NCI-H510A treated with DMSO at 0.1 percent for 48 hours (cell line): ENCODE results near the gene ABHD17A.
A peak's percentile ranks its signal among the peaks of the same experiment; 100 is the strongest.

Experiments used
- DNase-seq: peaks from one replicate; lab custom pipeline; 2025; lab: John Stamatoyannopoulos, UW

ABHD17A gene

DNA sequence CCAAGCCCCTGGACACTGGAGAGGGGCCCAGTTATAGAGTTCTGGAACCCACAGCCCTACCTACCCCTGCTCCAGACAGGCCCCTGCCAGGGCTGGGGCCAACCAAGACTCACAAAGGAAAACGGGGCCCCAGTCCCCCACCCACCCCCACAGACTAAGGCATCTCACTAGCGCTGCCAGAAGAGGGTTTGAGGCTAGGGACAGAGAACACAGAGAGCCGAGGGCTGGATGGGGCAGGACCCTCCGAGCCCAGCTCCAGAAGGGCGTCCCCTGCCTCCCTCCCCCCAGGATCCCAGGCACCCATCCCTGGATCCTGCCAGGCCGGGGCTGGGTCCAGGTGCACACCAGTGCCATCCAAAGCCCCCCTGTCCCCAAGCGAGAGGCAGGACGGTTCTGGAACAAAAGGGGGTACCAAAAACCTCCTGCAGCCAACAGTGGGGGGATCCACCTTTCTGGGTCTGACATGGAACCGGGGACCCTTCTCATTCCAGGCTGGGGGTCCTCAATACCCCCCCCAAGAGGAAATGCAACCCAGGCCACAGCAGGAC is 32.6 kb downstream of the ABHD17A start:
- DNase-seq: no peak

GRCh38 chr19:1851654-1852580 is 33.4 kb downstream of the ABHD17A start:
- no peak for DNase-seq

DNA sequence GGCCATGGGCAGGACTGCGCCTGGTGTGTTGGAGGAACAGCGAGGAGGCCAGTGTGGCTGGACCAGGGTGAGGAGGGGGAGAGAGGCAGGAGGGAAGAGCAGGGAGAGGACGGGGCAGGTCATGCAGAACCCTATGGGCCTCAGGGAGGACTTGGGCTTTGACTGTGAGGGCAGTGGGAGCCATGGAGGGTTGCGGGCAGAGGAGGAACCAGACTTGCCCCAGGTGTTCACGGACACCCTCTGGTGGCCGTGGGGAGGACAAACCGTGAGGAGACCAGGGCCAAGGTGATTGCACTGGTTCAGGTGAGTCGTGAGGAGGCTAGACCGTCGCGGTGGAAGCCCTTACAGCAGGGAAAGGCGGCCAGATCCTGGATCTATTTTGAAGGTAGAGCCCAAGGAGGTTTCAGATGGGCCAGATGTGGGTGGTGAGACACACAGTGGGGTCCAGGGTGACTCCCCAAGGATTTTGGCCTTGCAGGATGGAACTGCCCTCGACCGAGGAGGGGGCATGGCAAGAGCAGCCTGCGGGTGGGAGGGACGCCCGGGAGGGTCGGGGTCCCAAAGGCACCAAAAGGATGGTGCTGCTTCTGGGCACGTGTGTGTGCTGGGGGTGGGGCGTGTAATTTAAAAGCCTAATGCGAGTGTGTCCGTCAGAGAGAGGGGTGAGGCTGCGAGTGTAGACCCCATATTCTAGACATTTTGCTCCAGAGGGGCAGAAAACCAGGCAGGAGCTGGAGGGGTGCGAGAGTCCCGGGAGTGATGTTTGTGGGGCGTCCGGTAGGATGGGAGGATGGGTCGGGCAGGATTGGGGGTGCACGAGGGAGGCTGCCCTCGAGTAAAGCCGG is 34.3 kb downstream of the ABHD17A start:
- no peak for DNase-seq

GRCh38 chr19:1849886-1850398 is 35.4 kb downstream of the ABHD17A start:
- no peak for DNase-seq

DNA sequence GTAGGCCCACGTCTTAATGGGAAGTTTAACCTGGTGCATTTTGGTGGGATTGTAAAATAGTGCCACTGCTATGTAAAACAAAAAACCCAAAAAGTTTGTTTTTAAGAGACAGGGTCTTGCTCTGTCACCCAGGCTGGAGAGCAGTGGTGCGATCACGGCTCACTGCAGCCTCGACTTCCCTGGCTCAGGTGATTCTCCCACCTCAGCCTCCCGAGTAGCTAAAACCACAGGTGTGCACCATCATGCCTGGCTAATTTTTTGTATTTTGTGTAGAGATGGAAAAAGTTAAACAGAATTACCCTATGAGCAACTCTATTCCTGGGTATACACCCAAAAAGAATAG is 36.2 kb downstream of the ABHD17A start:
- no peak for DNase-seq

DNA sequence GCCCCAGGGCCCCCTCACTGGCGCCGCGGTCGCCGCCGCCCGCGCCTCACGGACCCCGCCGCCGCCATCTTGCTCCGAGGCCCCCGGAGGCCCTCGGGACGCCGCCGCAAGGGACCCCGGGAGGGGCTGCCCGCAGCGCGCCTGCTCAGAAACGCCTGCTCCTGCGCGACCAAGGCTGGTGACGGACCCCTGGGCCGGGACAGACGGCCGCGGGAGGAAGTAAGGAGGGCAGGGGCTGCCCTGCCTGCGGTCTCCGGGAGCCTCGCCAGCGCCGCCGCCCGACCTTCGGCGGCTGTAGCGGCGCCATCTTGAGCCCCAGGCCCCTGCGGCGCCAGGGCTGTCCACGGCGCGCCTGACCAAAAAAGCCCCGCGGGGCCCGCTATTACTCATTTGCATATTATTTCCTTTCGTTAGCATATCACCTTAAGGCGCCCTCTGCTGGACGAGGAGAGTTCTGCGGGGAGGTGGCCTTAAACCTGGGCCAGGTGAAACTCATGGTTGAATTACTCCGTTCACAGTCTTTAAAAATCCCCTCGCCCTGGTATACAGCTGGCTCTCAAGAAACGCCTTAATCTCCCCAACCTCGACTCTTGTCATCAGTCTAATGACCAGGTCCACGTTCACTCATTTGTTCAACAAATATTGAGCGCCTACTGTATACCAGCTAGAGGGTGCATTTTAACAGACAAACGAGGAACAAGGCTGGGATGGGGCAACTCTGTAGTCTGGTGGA is 36.7 kb downstream of the ABHD17A start, which contains the start of gene REXO1:
TSS of gene REXO1 (minus strand) at position 85 of the 733 bp plus-strand sequence. CDS start 125 bp downstream, outside the sequence.
- DNase-seq: peak; percentile 79

GRCh38 chr19:1847684-1848398 is 37.5 kb downstream of the ABHD17A start:
- DNase-seq: no peak

DNA sequence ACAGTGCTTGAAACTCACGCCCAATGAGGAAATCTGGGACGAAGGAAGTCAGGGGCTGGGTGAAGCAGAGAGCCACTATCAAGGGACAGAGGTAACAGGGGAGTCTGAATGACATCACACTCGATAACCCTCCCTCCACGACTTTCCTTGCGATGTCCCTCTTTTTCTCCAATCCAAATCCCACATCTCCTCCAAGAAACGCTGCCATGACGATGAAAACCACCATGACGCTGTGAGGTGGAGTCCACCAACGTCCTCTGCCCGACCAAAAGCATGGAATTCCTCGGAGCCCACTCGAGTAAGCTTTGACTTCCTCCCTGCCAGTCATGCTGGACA is 38.0 kb downstream of the ABHD17A start:
- no peak for DNase-seq

DNA sequence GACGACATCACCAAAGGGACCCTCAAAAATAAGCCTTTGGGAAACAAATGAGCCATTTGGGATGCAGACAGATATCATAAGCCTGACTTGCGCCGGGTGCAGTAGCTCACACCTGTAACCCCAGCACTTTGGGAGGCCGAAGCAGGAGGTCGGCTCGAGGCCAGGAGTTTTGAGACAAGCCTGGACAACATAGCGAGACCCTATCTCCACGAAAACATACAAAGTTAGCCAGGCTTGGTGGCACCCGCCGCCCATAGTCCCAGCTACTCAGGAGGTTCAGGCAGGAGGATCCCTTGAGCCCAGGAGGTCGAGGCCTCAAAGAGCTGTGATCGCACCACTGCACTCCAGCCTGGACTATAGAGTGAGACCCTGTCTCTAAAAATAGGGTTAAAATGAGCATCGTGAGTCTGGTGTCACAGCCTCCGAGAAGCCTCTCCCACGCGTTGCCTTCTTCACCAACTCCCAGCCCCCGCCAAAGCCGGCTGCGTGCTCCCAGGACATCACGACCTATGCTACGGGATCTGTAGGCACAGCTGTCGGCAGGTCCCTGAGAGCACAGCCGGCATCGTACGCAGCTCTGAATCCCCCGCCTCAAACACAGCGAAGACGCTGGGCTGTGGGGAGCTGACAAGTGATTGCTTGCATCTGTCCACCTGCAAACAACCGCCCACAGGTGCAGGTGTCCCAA is 38.6 kb downstream of the ABHD17A start:
- no peak for DNase-seq

DNA sequence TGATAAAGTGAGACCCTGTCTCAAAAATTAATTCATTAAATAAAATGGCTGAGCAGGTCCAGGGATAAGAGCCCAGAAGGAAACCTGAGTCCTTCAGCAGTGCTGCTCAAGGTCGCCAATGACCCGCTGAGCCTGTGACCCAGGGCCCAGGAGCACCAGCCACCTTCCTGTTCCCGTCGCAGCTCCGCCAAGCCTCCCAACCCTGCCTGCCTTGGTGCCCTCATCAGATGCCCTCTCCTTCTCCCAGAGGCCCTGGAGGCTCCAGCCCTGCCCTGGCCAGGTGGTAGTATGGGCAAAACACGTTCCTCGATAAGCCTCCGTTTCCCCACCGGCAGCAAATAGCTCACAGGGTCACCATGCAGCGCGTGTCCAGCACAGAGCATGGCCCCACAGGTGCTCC is 39.7 kb downstream of the ABHD17A start:
- no peak for DNase-seq

- DNase-seq: no peak
Observed at GRCh38 chr19:1845125-1845515, 40.2 kb downstream of the ABHD17A start.

DNA sequence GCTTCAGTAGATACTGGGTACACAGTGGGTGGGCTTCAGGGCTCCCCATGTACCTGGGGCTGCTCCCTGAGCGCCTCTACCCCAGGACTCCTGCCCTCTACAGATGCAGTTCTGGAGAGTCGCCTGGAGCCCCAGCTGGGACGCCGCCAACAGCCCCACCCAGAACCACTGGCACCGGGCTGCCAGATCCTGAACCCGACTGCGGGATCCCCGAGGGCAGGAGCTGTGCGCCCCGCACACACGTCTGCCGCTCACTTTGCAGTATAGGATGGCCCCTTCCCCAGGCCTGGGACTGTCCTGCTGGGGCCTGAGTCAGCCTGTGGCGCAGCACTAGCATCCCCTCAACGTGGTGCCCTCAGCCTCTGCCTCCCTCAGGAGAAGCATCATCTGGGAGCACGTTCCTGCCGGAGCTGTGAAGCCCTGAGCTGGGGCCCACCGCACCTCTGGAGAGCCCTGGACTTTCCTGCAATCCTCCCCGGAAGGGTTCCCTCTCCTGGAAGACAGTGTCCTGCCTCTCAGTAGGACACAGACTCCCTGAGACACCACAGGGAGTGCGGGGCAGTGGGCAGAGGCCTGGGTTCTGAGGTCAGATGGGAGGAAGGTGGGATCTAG is 40.7 kb downstream of the ABHD17A start:
- no peak for DNase-seq

DNA sequence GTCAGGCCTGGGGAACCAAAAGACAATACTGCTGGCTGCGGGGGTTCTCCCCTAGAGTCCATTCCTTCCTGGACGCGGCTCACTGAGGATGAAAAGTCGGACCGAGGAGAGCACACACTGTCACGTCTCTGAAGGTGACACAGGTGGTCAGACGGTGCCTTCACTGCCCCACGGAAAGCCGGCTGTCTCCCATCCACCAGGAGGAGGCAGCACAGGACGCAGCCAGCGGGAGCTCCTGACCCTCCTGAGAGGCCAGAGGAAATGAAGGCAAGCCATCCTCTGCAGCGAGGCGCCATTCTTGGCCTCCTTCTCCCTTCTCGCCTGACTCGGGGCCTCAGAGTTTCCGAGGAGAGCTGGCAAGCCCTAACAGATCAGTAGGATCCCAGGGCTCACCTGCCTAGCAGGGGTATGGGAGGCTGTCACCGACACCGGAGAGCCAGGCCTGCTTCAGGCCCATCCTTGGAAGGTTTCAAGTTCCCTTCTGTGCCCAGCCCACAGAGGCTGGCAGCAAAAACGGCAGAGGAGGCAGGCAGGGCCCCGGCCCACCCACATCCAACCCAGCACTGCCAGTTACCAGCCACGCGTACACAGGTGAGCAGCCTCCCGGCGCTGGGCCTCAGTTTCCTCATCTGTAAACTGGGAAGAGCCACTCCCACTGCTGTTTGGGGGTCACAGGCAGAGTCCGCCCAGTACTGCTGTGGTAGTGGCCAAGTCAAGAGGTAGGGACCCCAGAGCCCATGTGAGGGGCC is 41.5 kb downstream of the ABHD17A start:
- DNase-seq: no peak

DNA sequence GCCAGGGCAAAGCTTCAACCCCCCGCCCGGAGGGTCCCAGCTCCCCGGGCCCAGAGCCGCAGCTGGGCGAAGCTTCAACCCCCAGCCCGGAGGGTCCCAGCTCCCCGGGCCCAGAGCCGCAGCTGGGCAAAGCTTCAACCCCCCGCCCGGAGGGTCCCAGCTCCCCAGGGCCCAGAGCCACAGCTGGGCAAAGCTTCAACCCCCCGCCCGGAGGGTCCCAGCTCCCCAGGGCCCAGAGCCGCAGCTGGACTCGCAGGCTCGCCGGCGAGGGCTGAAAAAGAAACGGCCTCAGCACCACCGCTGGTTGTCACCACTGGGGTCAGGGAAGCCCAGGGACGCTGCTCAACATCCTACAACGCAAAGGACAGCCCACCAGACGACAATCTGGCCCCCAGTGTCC is 42.2 kb downstream of the ABHD17A start:
- no peak for DNase-seq

DNA sequence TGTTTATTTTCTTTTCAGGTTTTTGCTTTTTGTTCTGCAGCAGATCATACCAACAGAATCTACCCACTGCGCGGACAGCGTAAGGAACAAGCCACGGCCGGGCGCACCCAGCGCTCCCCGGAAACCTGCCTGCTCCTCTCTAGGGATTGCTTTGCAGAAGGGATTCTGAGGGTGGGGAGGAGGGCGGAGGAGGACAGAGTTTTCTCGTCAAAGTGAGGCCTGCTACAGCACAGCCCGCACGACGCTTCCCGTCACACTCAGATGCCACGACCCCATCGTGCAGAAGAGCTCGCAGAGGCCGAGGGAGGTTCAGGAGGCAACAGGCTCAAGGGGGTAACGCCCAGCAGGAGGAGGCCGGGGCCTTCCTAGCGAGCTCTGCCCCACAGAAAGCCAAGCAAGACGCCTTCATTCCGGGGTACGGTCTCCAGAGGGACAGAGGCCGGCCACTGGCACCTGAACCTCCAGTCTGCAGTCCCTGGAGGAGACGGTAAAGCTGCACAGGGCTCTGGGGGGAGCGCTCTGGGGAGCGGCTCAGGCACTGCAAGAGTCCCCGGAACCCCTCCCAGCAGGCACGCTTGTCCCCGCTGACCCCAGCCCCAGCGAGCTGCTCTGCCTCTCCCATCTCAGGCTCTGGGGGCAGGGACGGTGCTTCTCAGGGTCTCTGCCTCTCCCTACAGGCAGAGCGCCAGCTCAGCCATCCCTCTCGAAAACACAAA is 43.9 kb downstream of the ABHD17A start:
- DNase-seq: no peak

GRCh38 chr19:1840541-1841115 is 44.7 kb downstream of the ABHD17A start:
- DNase-seq: no peak

DNA sequence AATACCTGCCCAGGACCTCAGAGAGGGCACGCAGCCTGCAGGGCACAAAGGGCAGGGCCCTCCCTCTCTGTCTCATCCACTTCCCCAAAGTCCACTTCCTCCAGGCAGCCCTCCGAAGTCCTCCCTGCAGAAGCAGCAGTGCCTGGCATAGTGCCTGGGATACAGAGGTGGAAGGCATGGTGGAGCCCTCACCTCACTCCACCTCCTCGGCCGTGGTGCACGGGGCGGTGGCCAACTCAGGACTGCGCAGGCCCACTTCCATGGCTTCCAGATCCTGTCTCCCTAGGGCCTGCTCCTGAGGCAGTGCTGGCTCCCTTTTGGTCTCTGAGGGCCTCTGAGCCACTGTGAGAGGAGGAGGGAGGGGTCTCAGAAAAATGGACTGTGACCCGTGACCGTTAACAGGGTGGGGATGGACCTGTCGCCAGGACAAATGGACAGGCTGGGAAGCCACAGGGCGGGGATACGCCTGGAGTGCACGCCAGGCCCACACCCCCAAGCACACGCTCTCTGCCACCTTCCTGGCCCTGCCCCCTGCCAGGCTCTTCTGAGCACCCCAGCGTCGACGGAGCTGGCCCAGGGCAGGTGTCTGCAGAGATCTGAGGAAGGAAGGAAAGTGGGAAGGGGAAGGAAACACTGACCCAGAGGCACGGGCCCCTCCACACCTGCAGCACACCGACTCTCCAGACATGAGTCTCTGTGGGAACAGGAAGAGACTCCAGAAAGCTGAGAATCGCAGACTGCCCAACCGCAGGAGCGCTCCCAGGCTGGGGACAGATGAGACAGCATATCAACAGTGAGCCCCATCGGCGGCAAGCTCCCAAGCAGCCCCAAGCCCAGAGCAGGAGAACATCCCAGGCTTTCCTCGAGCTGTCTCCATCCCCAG is 45.4 kb downstream of the ABHD17A start:
- no peak for DNase-seq
